Lower leg skin (tissue), 3 donors: ENCODE data around the gene MGAT4A.

Experiments
- POLR2A ChIP-seq, 2 donors: fragments of 450-650 bp; IDR thresholded peaks; one replicate each; pipeline ENCODE4 v1.6.1; 2016 to 2017; ENCODE audit warnings: antibody characterized with exemption in 2 of 2, mild to moderate bottlenecking in 1 of 2, moderate library complexity in 1 of 2
- TF ChIP-seq, protein P1 (sequence below), 3 donors: fragments of 450-650 bp; IDR thresholded peaks; one replicate each; pipeline ENCODE4 v1.5.1; 2016; ENCODE audit warnings: antibody characterized with exemption in 3 of 3, mild to moderate bottlenecking in 3 of 3, moderate library complexity in 2 of 3

DNA sequence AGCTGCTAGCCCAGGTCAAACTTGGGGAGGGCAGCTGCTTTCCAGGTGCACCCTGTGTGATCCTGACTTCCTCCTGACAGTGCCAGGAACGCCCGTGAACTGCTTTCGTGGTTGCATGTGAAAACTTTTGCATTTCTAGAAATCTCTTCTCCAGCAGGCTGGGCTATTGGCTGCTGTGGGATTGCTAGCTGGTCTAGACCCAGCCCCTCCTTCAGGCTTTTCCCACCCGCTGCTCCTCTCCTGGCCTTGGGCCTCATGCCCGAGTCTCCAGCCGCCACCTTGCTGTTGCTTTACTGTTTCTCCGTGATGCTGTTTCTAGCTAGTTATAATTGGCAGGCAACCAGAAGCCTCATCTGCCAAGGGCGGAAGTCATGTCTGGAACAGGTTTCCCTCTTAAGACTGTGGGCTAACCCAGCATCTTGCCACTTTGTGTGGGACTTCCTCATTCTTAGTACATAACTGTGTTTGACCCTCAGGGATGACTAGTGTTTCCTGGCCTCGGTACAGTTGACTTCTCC lies 27.0 kb upstream of the MGAT4A start:
- TF ChIP-seq, protein P1, sequence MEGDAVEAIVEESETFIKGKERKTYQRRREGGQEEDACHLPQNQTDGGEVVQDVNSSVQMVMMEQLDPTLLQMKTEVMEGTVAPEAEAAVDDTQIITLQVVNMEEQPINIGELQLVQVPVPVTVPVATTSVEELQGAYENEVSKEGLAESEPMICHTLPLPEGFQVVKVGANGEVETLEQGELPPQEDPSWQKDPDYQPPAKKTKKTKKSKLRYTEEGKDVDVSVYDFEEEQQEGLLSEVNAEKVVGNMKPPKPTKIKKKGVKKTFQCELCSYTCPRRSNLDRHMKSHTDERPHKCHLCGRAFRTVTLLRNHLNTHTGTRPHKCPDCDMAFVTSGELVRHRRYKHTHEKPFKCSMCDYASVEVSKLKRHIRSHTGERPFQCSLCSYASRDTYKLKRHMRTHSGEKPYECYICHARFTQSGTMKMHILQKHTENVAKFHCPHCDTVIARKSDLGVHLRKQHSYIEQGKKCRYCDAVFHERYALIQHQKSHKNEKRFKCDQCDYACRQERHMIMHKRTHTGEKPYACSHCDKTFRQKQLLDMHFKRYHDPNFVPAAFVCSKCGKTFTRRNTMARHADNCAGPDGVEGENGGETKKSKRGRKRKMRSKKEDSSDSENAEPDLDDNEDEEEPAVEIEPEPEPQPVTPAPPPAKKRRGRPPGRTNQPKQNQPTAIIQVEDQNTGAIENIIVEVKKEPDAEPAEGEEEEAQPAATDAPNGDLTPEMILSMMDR (IDR thresholded peaks at IDR 0.05): no peak
- no peak for TF ChIP-seq POLR2A (IDR thresholded peaks at IDR 0.05)
